Panc1 (cell line): ENCODE results near the gene PPP1R9B. TPM values are rescaled to one million over a fixed set of nuclear protein-coding genes. Genes with fewer than 3 reads are reported as not detected.

Experiments
- ATAC-seq: fragments of 200-7000 bp; cut with Tn5 transposase; 2 replicates; pipeline ENCODE4 v1.9.1; 2020; ENCODE audit warnings: mild to moderate bottlenecking, moderate library complexity
- BruUV-seq: library from RNA; stranded (reverse); fragments of 400-500 nt; replicated peaks from 2 replicates; lab custom pipeline; 2021; lab: Mats Ljungman, UMichigan
- CTCF ChIA-PET: fragments of 300-600 bp; sonication (Branson Sonifier 250); formaldehyde crosslinking; loops from one replicate; lab custom pipeline; 2022; ENCODE audit warnings: antibody characterized with exemption; lab: Charles Lee
- POLR2A ChIA-PET: fragments of 300-600 bp; sonication (Branson Sonifier 250); formaldehyde crosslinking; loops from one replicate; lab custom pipeline; 2022; ENCODE audit warnings: antibody characterized with exemption; lab: Charles Lee
- DNase-seq: peaks from one replicate; pipeline ENCODE4 v3.0.0-alpha.2; 2010; ENCODE audit warnings: low read depth, low spot score
- H3K27ac ChIP-seq: 2 replicates; pipeline ENCODE4 v1.5.1; 2011; ENCODE audit warnings: mild to moderate bottlenecking, low read length, inconsistent platforms
- H3K27me3 ChIP-seq: fragments of 200-500 bp; sonication (Bioruptor generic); 2 replicates; pipeline ENCODE4 v1.6.0; 2014; ENCODE audit warnings: low read length, inconsistent platforms; ENCODE audit not compliant: control insufficient read depth, insufficient read depth
- H3K36me3 ChIP-seq: fragments of 200-500 bp; sonication (Bioruptor generic); 2 replicates; pipeline ENCODE4 v1.5.1; 2014; ENCODE audit warnings: inconsistent platforms, mild to moderate bottlenecking, low read length, moderate library complexity; ENCODE audit not compliant: control insufficient read depth, insufficient read depth
- H3K4me1 ChIP-seq: 2 replicates; pipeline ENCODE4 v1.5.1; 2011; ENCODE audit warnings: inconsistent platforms, mild to moderate bottlenecking, low read length, moderate library complexity; ENCODE audit not compliant: control insufficient read depth, insufficient read depth
- H3K4me3 ChIP-seq, 2 experiments: 2 replicates each; pipeline ENCODE4 v1.5.1; 2011 to 2012; ENCODE audit warnings: low read depth in 2 of 2, low read length in 2 of 2, mild to moderate bottlenecking in 2 of 2, inconsistent platforms in 1 of 2, moderate library complexity in 1 of 2
- H3K9me3 ChIP-seq: fragments of 200-500 bp; sonication (Bioruptor generic); 2 replicates; pipeline ENCODE4 v1.5.1; 2014; ENCODE audit warnings: low read depth, mild to moderate bottlenecking, inconsistent platforms, low read length, moderate library complexity; ENCODE audit not compliant: control insufficient read depth, insufficient read depth
- POLR2AphosphoS5 ChIP-seq: IDR thresholded peaks from 2 replicates; pipeline ENCODE4 v1.6.1; 2012; ENCODE audit warnings: mild to moderate bottlenecking, low read depth, low read length, moderate library complexity
- SIN3A ChIP-seq: IDR thresholded peaks from 2 replicates; pipeline ENCODE4 v1.6.1; 2012; ENCODE audit warnings: low read depth, mild to moderate bottlenecking, low read length, moderate library complexity, borderline replicate concordance; ENCODE audit not compliant: insufficient read depth
- TCF7L2 ChIP-seq: IDR thresholded peaks from 2 replicates; pipeline ENCODE4 v1.6.1; 2011; ENCODE audit warnings: mild to moderate bottlenecking, low read depth, low read length, inconsistent platforms
- in situ Hi-C: cut with HindIII; loops from 2 replicates; pipeline ENCODE4 v1.10.0; 2016; ENCODE audit warnings: low sequenced_read_pairs, low pct_unique_long_range_greater_than_20kb
- intact Hi-C: fragments of 100-400 bp; cut with micrococcal nuclease; formaldehyde crosslinking; loops from one replicate; pipeline ENCODE4 v1.10.0; 2022; ENCODE audit not compliant: unreplicated experiment
- total RNA-seq: library from RNA; stranded (reverse); gene quantifications from one replicate; pipeline ENCODE4 v1.2.1, GENCODE V29; 2021; ENCODE audit not compliant: unreplicated experiment
- TF ChIP-seq, protein P1 (sequence below), 2 experiments: IDR thresholded peaks; 2 replicates each; pipeline ENCODE4 v1.6.1; 2011 to 2012; ENCODE audit warnings: low read depth in 2 of 2, control low read depth in 1 of 2, low read length in 1 of 2, mild to moderate bottlenecking in 1 of 2, moderate library complexity in 1 of 2; ENCODE audit not compliant: insufficient read depth in 1 of 2
- TF ChIP-seq, protein P2 (sequence below): fragments of 450-650 bp; IDR thresholded peaks from 2 replicates; pipeline ENCODE4 v1.5.1; 2017; ENCODE audit warnings: mild to moderate bottlenecking

The PPP1R9B gene
- total RNA-seq, 1 experiment from 2014 or later = 114 TPM

DNA sequence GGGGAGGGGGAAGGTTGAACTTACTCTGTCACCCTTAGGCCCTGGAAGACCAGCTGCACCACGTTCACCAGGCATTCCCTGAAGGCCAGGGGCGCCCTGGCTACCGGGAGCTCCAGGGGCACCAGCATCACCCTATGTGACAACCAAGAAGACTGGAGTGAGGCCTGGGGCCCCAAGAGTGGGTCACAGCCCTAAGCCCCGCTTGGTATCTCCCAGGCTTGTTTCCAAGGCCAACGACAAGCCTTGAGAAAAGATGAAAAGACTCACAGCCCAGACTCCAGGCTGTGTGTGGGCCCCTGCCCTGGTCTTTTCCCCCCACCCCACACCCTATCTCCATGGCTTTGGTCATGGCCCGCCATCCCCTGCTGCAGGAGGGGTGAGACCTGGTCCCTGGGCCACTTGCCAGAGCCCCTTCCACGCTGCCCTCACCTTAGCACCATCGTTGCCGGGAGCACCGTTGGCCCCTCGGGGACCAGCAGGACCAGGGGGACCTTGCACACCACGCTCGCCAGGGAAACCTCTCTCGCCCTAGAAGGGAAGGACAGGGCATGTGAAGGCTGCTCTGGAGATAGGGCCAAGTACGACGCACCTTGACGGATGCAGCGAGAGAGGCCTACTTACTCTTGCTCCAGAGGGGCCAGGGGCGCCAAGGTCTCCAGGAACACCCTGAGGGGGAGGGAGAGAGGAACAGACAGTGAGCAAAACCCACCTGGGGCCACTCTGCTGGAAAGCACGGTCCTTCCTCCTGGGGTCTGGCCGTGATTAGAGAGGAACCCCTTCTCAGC lies 41.1 kb upstream of the PPP1R9B start:
- in situ Hi-C loops (no loop called here), intact Hi-C loops (no loop called here)
- no peaks in the 10 kb centered on the region for H3K27me3 ChIP-seq
- no peaks in the 10 kb centered on the region for H3K9me3 ChIP-seq
- no peak for ATAC-seq
- no peak overlapping the region for H3K27ac ChIP-seq
- CTCF ChIA-PET = interaction anchor here (0.6 kb wide), 1 partner anchor 16 kb away, joined by 13 read pairs; no protein-coding TSS in a partner anchor
- BruUV-seq = no TSS peak
- TF ChIP-seq, protein P1, sequence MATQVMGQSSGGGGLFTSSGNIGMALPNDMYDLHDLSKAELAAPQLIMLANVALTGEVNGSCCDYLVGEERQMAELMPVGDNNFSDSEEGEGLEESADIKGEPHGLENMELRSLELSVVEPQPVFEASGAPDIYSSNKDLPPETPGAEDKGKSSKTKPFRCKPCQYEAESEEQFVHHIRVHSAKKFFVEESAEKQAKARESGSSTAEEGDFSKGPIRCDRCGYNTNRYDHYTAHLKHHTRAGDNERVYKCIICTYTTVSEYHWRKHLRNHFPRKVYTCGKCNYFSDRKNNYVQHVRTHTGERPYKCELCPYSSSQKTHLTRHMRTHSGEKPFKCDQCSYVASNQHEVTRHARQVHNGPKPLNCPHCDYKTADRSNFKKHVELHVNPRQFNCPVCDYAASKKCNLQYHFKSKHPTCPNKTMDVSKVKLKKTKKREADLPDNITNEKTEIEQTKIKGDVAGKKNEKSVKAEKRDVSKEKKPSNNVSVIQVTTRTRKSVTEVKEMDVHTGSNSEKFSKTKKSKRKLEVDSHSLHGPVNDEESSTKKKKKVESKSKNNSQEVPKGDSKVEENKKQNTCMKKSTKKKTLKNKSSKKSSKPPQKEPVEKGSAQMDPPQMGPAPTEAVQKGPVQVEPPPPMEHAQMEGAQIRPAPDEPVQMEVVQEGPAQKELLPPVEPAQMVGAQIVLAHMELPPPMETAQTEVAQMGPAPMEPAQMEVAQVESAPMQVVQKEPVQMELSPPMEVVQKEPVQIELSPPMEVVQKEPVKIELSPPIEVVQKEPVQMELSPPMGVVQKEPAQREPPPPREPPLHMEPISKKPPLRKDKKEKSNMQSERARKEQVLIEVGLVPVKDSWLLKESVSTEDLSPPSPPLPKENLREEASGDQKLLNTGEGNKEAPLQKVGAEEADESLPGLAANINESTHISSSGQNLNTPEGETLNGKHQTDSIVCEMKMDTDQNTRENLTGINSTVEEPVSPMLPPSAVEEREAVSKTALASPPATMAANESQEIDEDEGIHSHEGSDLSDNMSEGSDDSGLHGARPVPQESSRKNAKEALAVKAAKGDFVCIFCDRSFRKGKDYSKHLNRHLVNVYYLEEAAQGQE (IDR thresholded peaks at IDR 0.05; ENCODE audit: insufficient read depth in 1 of 2, low read depth in 2 of 2, low read length in 1 of 2) = no peak
- no peak for TF ChIP-seq TCF7L2
- TF ChIP-seq, protein P2, sequence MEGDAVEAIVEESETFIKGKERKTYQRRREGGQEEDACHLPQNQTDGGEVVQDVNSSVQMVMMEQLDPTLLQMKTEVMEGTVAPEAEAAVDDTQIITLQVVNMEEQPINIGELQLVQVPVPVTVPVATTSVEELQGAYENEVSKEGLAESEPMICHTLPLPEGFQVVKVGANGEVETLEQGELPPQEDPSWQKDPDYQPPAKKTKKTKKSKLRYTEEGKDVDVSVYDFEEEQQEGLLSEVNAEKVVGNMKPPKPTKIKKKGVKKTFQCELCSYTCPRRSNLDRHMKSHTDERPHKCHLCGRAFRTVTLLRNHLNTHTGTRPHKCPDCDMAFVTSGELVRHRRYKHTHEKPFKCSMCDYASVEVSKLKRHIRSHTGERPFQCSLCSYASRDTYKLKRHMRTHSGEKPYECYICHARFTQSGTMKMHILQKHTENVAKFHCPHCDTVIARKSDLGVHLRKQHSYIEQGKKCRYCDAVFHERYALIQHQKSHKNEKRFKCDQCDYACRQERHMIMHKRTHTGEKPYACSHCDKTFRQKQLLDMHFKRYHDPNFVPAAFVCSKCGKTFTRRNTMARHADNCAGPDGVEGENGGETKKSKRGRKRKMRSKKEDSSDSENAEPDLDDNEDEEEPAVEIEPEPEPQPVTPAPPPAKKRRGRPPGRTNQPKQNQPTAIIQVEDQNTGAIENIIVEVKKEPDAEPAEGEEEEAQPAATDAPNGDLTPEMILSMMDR = no peak
- TF ChIP-seq SIN3A = no peak
- TF ChIP-seq POLR2AphosphoS5 = no peak
- POLR2A ChIA-PET = no interaction called here
- no peak for DNase-seq
- no peaks in the 10 kb centered on the region for H3K4me1 ChIP-seq
- H3K4me3 ChIP-seq = no peak overlapping the region
- H3K36me3 ChIP-seq = no peaks in the 10 kb centered on the region

DNA sequence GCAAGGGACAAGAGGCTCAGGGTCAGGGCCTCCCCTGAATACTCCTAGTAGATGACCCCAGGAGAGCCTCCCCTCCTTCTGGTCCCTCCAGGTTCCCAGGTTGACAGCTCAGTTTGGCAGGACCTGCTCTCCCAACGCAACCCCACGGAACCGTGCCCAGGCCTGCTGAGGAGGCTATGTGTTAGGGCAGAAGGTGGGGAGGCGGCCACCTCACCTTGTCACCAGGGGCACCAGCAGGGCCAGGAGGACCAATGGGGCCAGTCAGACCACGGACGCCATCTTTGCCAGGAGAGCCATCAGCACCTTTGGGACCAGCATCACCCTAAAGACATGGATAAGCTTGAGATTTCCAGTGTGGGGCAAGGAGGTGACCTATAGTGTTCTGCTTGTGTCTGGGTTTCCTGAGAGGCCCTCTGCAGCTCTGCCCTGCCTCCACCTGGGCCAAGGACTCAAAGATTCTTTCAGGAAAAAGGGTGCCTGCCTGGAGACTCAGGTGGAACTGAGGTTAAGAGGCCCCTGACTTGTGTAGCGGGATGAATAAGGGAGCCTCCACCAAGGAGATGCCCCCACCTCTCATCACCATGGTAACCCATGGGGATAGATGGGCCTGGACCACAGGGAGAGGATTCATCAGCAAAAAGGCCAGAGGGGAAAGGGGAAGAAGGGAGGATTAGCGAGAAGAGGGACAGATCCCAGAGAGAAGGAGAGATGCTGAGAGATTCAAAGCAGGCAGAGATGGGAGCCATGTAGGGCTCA lies 40.3 kb upstream of the PPP1R9B start:
- no peak for DNase-seq
- in situ Hi-C loops (no loop called here), intact Hi-C loops (no loop called here)
- Histone ChIP-seq H3K4me1 (no peaks in the 10 kb centered on the region), H3K36me3 (no peaks in the 10 kb centered on the region), H3K9me3 (no peaks in the 10 kb centered on the region), H3K27ac (no peak overlapping the region), H3K4me3 (no peak overlapping the region), H3K27me3 (no peaks in the 10 kb centered on the region)
- BruUV-seq = no TSS peak
- ChIA-PET CTCF (interaction anchor here (0.7 kb wide), 1 partner anchor 10 kb away, joined by 3 read pairs; no protein-coding TSS in a partner anchor), POLR2A (no interaction called here)
- ATAC-seq = no peak
- TF ChIP-seq POLR2AphosphoS5 (no peak), TCF7L2 (no peak), SIN3A (no peak)
- TF ChIP-seq, protein P1 (IDR thresholded peaks at IDR 0.05; ENCODE audit: insufficient read depth in 1 of 2, low read depth in 2 of 2, low read length in 1 of 2) = no peak
- TF ChIP-seq, protein P2 = no peak
